K562 (cell line): ENCODE data around the gene ABHD5. TPM values are rescaled to one million over a fixed set of nuclear protein-coding genes. Genes with fewer than 3 reads are reported as not detected.

Experiments
- ARID1B ChIP-seq: fragments of 450-650 bp; IDR thresholded peaks from 2 replicates; pipeline ENCODE4 v1.6.1; 2016; ENCODE audit warnings: antibody characterized with exemption, mild to moderate bottlenecking, inconsistent platforms
- HDAC6 ChIP-seq: IDR thresholded peaks from 2 replicates; pipeline ENCODE4 v1.6.1; 2012; ENCODE audit warnings: low read depth, mild to moderate bottlenecking, control low read depth, inconsistent platforms, low read length, moderate library complexity
- HMGXB4 ChIP-seq: sonication (generic); formaldehyde crosslinking; IDR thresholded peaks from 2 replicates; pipeline ENCODE4 v1.8.1; 2023; ENCODE audit warnings: mild to moderate bottlenecking, missing genetic modification reagents
- RUNX1 ChIP-seq: sonication (generic); IDR thresholded peaks from 2 replicates; pipeline ENCODE4 v1.6.1; 2016; ENCODE audit warnings: antibody characterized with exemption, low read depth
- SMAD3 ChIP-seq: fragments of 450-650 bp; formaldehyde crosslinking; conservative IDR thresholded peaks from 2 replicates; pipeline ENCODE4 v1.4.0; 2020; ENCODE audit warnings: mild to moderate bottlenecking
- polyA plus RNA-seq, 8 experiments: library from polyadenylated mRNA; depleted of rRNA in 4 of 8; stranded (reverse) in 5 of 8; unstranded in 3 of 8; fragments of >200 nt; fragmentation: Nextera tagmentation in 2 of 8; fragmentation: Illumina TruSeq in 1 of 8; extraction: Ambion mirVana in 2 of 8; extraction: Trizol in 1 of 8; gene quantifications; 2 replicates each; pipeline versions ENCODE4 v1.2.1 to v1.2.3, GENCODE V29; 2011 to 2014; ENCODE audit warnings: inconsistent platforms in 1 of 8, missing spikeins in 1 of 8
- total RNA-seq, 7 experiments: library from RNA; depleted of rRNA in 6 of 7; stranded (reverse); fragments of >200 nt in 6 of 7; fragmentation: Illumina TruSeq in 2 of 7; extraction: Trizol in 2 of 7; gene quantifications; 2 replicates each; pipeline versions ENCODE4 v1.2.1 to v1.2.3, GENCODE V29; 2011 to 2021; ENCODE audit warnings: low replicate concordance in 1 of 7
- TF ChIP-seq, protein P1 (sequence below), 2 experiments: fragments of 450-650 bp; formaldehyde crosslinking in 1 of 2; IDR thresholded peaks; 2 replicates each; pipeline versions ENCODE4 v1.4.0 to v1.6.1; 2014 to 2020; ENCODE audit warnings: mild to moderate bottlenecking in 2 of 2, borderline replicate concordance in 1 of 2, low read depth in 1 of 2

ABHD5 gene
- total and polyA plus RNA-seq, 9 of the 15 experiments (the other 6 are each of a cell fraction or from before 2014, with no cell fraction given), result 27.8 to 61.7 (median 39.9) TPM

DNA sequence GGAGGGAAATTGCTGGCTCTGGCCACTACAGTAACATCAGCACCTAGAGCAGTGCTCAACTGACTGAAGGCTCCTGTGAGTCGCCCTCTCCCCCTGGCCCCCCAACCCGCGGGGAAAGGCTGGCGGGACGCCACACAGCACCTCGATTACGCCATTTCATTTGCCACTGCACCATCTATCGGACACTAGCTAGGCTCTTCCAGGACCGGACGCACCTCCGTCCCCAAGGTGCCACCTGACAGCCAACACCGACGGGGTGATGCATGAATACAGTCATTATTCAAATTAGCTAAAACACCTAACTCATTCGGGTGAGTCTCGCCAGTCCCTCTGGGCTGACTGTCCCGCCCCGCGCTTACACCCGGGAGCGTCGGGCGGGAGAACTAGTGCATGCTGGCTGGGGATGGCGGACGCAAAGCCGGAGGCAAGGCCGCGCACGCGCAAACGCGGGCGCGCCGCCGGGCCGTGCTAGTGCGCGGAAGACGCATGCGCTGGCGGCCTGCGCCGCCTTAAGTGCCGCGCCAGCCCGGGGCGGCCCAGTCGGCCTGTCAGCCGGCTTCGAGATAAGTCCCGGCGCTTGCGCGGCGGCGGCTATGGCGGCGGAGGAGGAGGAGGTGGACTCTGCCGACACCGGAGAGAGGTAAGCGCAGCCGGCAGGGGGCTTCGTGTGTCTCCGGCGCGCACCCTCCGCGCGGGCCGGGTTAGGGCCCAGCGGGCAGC is at the start of gene ABHD5 (continued):
- TF ChIP-seq, protein P1, sequence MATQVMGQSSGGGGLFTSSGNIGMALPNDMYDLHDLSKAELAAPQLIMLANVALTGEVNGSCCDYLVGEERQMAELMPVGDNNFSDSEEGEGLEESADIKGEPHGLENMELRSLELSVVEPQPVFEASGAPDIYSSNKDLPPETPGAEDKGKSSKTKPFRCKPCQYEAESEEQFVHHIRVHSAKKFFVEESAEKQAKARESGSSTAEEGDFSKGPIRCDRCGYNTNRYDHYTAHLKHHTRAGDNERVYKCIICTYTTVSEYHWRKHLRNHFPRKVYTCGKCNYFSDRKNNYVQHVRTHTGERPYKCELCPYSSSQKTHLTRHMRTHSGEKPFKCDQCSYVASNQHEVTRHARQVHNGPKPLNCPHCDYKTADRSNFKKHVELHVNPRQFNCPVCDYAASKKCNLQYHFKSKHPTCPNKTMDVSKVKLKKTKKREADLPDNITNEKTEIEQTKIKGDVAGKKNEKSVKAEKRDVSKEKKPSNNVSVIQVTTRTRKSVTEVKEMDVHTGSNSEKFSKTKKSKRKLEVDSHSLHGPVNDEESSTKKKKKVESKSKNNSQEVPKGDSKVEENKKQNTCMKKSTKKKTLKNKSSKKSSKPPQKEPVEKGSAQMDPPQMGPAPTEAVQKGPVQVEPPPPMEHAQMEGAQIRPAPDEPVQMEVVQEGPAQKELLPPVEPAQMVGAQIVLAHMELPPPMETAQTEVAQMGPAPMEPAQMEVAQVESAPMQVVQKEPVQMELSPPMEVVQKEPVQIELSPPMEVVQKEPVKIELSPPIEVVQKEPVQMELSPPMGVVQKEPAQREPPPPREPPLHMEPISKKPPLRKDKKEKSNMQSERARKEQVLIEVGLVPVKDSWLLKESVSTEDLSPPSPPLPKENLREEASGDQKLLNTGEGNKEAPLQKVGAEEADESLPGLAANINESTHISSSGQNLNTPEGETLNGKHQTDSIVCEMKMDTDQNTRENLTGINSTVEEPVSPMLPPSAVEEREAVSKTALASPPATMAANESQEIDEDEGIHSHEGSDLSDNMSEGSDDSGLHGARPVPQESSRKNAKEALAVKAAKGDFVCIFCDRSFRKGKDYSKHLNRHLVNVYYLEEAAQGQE (IDR thresholded peaks at IDR 0.05; ENCODE audit: borderline replicate concordance), result peak; percentile 98
- TF ChIP-seq, protein P1 (CRISPR knock-in tag; IDR thresholded peaks at IDR 0.05; ENCODE audit: low read depth), result no peak; the same call in 1 of the 2 replicates
- TF ChIP-seq HDAC6 (peak; percentile 40; the same call in 1 of the 2 replicates), ARID1B (peak; percentile 55), RUNX1 (peak; percentile 63; the same call in 1 of the 2 replicates), HMGXB4 (peak; percentile 84; the same call in 1 of the 2 replicates), SMAD3 (CRISPR knock-in tag) (peak; percentile 38; the same call in 1 of the 2 replicates)
